ENCODE data around the gene OGG1.
"Not testable (repeated sequence)": the region's sequence is repeated elsewhere in the genome, so short reads cannot be mapped to it uniquely, and the experiment has no call there.

OGG1 gene

GRCh38 chr3:9765865-9766264 lies 16.1 kb downstream of the OGG1 start:
- no peak for DNase-seq (ENCODE audit: low read depth)

DNA sequence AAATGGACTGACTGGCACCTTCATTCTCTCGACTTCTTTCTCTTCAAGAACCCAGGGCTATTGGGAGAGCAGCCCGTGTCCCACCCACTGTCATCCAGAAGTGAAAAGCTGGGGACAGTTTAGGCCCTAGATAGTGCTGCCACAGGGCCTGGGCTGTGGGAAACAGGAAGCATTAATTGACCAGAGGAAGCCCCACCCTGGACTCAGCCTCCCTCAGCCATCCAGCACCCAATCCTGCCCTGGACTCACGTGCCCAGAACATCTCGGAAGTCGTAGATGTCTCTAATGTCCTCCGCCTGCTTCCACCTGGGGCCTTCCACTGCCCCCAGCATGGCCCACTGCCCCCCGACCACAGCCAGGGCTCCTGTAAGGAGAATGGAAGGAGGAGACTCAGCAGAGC lies 17.7 kb downstream of the OGG1 start:
- DNase-seq (ENCODE audit: low read depth), result no peak

DNA sequence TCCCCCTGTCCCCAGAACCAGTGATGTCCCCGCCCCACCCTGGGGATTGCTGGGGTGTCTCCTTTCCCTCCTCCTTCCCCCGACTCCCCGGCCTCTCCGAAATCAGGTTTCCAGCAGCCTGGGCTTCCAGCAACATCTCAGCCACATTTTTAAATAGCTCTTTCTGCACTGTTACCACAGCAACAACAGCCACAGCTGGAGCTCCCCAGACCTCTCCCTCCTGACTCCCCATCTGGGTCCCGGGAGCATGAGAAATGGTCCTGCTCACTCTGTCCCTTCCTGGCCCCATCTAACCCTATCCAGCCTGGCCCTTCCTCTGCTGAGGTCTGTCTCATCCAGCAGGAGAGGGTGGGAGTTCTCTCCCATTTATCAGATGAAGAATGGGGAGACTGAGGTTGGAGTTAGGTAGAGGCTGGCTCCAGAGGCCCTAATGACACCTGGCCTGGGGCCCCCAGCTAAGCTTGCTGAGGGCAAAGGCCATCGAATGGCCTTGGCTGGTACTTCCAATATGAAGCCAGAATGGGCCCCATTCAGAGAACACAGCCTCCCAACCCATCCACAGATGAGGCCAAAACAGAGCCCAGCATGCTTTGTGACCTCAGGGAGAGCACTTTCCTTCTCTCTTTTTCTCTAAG lies 18.5 kb downstream of the OGG1 start:
- DNase-seq (ENCODE audit: low read depth), result no peak

DNA sequence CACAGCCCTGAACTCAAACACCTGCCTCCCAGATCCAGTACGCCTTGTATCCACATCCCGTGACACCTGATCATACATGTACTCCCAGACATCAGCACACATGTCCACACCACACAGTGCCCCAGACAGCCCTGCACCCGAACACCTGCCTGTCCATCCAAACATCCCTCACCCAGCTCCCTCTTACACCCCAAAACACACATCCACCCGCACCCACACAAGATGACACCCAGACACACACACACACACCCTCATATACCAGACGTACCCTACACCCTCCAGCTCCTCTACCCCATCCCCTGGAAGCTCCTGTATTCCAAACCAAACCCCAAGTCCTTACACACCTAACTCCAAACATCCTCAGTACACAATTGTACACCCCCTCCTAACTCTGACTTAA lies 19.3 kb downstream of the OGG1 start:
- no peak for DNase-seq (ENCODE audit: low read depth)

DNA sequence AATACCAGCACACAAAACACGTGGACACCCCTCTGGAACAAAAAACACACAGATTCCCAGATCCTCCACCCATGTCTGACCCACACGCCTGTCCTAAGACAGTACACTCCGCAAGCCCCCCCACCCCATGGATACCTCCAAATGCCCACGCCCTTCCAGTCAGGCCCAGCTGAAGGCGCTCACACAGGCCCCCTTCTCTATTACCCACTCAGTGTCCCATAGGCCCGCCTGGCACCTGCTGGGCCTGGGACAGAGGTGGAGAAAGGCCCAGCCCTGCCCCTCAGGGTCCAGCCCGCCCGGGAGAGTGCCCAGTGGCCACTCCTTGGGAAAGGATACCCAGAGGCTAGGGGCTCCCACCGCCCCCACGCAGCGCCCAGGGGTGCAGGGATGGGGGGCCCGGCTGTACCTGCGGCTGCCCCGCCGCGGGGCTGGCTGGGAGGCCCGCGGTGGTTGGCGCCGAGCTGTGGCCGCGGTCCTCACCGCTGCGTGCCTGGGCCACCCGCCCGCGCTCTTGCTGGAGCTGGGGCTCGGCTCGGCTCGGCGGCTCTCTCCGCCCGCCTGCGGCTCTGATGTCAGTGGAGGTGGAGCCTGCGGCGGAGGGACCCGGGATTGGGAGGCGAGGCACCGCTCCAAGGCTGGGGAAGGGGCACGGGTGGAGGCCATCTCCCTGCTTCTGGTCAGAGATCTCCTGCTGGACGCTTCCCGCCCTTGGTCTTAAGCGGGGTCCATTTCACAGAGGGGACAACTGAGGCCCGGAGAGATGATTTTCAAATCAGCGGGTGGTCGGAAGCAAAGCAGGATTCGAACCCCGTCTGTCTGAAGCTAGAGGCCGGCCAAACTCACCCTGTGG lies 19.9 kb downstream of the OGG1 start, which contains the start of gene CAMK1:
TSS of gene CAMK1 (minus strand) at position 522 of the 850 bp plus-strand sequence. CDS start 2,198 bp downstream, outside the sequence.
- DNase-seq (ENCODE audit: low read depth), result no peak

GRCh38 chr3:9770276-9770812 lies 20.6 kb downstream of the OGG1 start:
- DNase-seq (ENCODE audit: low read depth), result no peak

- not testable (repeated sequence) for DNase-seq (ENCODE audit: low read depth)
Observed at GRCh38 chr3:9771007-9771406, 21.3 kb downstream of the OGG1 start.

DNA sequence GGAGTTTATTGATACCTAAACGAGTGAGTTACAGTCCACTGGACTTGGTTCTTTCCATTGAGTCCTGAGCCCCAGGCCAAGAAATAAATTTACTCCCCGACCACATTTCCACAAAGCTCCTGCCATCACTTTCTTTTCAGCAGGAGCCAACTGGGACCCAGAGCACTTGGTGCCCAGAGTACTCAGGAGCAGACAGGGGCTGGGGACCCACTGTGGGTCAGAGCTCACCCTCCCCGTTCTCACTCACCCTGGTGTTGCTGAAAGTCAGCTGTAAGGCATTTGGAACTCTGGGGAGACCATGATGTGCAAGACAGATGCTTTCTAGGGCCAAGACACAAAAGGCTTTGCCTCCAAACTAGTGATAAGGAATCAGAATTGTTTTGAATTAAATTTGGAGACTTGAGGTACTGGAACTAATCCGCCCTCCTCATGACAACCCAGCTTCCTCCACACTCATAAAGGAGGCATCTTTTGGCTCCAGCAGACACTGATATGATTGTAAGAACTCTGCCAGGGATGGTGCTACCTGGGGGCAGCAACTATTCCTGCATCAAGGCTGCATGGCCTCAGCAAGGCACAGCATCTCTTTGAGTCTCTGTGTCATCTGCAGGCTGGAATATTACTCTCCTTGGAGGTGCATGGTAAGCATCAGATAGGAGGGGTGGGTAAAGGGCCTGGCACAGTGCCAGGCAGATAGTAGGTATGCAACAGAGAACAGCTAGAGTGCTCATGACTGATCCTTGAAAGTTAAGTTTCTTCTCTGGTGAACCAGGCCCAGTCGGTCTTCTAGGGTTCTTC lies 27.3 kb downstream of the OGG1 start:
- no peak for DNase-seq (ENCODE audit: low read depth)

DNA sequence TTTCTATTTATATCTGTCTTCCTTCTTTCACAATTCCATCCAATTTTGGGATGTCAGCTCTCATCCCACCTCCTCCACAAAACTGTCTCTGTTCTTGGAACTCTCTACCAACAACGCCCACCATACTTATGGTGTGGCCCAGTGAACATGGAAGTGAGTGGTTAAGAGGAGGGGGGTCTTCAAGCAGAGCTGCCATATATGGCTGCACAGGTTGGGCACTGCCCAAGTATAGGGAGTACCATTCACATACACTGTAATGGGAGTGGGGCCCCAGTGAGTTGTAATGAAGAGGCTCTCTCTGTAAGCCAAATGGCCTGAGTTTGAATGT lies 27.9 kb downstream of the OGG1 start:
- no peak for DNase-seq (ENCODE audit: low read depth)

DNA sequence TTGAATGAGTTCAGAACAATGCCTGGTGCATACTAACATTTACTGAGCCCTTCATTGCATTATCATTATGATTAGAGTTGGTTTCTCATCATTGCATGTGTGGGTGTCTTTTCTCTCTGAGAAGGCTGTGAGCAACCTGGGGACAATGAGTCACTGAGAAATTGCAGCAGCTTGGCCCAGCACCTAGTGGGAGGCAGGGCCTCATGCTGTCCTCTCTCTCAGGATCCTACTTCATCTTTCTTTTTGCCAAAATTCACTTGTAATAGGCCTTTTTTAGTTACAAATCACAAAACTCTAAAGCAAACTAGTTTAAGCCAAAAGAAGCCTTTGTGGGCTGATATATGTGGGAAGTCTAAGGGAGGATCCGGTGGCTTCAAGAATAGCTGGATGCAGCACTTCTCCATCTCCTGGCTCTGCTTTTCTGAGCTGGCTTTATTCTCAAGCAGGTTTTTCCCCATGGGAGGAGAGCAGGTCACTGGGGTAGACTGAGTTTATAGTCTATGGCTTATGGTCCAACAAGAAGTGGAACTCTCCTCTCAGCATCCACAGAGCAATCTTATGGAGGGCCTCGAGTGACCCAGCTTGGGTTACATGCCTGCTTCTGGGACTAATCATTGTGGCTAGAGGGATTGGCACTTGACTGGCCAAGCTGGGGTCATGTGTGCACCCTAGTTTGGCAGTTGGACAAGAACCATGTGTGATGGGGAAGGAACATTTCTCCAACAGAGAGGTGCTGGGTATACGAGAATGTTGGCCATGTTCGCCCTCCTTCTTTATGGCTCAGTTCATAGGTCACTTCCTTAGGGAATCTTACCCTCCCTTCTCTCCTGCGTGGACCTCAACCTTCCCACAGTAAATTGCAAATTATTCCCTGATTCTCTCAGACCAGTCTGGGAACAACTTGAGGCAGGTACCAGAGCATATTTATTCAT lies 28.7 kb downstream of the OGG1 start:
- DNase-seq (ENCODE audit: low read depth), result no peak

- no peak for DNase-seq (ENCODE audit: low read depth)
Observed at GRCh38 chr3:9779075-9779593, 29.4 kb downstream of the OGG1 start.

DNA sequence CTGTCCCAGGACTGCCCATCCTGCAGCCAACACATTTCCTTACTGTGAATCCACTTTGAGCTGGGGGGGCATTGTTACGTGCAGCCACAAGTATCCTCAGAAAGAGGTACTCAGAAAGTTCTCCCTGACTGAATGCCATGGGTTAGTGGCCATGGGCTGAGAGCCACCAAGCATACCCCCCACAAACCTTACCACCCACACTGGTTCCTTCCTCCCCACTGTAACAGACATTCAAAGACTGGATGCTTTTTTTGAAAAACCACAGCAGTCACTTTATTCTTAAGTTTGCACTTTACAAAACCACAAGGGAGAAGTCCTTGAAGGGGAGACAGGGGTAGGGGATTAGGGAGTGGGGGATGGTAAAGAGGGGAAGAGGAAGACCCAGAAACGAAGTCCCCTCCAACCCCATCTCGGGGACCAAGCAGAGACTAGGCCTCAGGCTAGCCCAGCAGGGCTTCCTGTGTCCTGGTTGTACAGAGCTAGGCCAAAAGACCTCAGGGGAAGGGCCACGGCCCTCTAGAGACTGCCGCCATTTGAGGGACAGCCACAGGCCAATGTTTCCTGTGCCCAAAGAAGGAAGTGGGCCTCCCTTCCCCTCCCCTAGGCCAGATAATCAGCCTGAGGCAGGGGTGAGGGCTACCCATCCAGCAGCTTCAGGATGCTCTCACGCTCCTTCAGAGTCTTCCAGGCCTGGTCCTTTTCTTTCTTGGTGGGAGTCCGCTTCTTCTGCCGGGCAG lies 30.1 kb downstream of the OGG1 start:
- peak; percentile 81 for DNase-seq (ENCODE audit: low read depth)

DNA sequence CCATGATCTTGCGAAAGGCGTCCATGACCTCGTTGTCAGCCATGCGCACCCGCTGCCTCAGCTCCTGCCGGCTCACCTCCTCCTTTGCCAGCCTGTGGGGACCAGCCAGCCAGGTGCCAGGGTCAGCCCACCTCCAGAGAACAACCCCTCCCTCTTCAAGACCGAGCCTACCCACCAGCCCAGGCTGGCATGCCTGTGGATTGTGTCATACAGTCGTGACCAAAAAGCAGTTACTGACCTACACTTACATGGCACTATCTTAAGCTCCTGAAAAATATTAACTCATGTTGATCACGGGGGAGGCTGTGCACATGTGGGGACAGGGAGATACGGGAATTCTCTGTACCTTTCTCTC lies 30.7 kb downstream of the OGG1 start:
- DNase-seq (ENCODE audit: low read depth), result no peak

DNA sequence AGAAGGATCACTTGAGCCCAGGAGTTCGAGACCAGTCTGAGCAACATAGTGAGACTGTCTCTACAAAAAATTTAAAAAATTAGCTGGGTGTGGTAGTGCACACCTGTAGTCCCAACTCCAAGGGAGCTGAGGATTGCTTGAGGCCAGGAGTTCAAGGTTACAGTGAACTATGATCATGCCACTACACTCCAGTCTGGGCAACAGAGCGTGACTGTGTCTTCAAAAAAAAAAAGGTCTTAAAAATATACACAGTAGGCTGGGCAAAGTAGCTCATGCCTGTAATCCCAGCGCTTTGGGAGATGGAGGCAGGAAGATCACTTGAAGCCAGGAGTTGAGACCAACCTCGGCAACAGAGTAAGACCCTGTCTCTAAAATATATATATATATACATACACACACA lies 31.2 kb downstream of the OGG1 start:
- DNase-seq (ENCODE audit: low read depth), result no peak

GRCh38 chr3:9781551-9781950 lies 31.8 kb downstream of the OGG1 start:
- DNase-seq (ENCODE audit: low read depth), result no peak

GRCh38 chr3:9781978-9782603 lies 32.3 kb downstream of the OGG1 start:
- DNase-seq (ENCODE audit: low read depth), result no peak

DNA sequence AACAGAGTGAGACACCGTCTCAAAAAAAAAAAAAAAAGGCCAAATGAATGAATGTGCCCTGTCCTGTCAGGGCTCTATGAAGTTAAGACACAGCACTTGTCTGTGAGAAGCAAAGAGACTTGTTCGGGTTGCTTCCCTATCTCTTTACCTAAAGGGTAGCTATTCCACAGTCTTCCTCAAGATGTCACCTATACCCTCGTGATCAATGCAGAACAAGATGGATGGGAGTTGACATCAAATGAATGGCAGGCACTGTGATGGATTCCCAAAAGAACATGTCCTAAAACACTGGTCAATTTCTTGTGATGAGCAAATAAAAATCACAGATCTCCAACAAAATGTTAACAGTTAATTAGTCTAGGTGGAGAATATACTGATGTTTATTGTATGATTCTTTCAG lies 33.0 kb downstream of the OGG1 start:
- no peak for DNase-seq (ENCODE audit: low read depth)

GRCh38 chr3:9783954-9784353 lies 34.2 kb downstream of the OGG1 start:
- no peak for DNase-seq (ENCODE audit: low read depth)

GRCh38 chr3:9784965-9785364 lies 35.2 kb downstream of the OGG1 start:
- no peak for DNase-seq (ENCODE audit: low read depth)

DNA sequence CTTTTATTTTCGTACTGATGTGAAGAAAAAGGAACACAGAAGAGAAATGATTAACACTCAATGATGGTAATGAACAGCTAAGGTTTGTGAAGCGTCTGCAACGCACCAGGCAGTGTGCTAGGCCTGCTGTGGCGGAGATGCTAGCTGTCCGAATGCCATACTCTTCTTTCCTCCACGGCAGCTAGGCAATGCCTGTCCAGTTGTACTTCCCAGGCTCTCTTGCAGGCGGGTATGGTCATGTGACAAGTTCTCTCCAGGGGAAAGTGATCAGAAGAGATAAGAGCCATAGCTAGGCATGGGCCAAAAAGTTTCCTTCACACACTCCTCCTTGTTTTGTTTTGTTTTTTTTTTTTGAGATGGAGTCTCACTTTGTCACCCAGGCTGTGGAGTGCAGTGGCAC lies 35.9 kb downstream of the OGG1 start:
- DNase-seq (ENCODE audit: low read depth), result no peak
